IPS-18a (cell line): ENCODE data around the gene SSC5D.

Source experiments
- H3K27ac ChIP-seq: one replicate; pipeline ENCODE4 v1.5.1; 2013; ENCODE audit warnings: low read length
- H3K27me3 ChIP-seq: one replicate; pipeline ENCODE4 v1.6.1; 2013; ENCODE audit warnings: mild to moderate bottlenecking, low read length; ENCODE audit not compliant: control insufficient read depth, insufficient read depth
- H3K36me3 ChIP-seq: one replicate; pipeline ENCODE4 v1.6.1; 2013; ENCODE audit warnings: low read depth, low read length; ENCODE audit not compliant: control insufficient read depth
- H3K4me1 ChIP-seq: one replicate; pipeline ENCODE4 v1.6.1; 2013; ENCODE audit warnings: low read depth, low read length; ENCODE audit not compliant: control insufficient read depth
- H3K4me3 ChIP-seq: one replicate; pipeline ENCODE4 v1.5.1; 2013; ENCODE audit warnings: low read length
- H3K9ac ChIP-seq: one replicate; pipeline ENCODE4 v1.6.1; 2013; ENCODE audit warnings: mild to moderate bottlenecking, low read length, moderate library complexity
- H3K9me3 ChIP-seq: one replicate; pipeline ENCODE4 v1.6.1; 2013; ENCODE audit warnings: low read depth, low read length; ENCODE audit not compliant: control insufficient read depth

SSC5D gene

GRCh38 chr19:55478364-55478763 lies 9.9 kb upstream of the SSC5D start:
- no peaks in the 10 kb centered on the region for H3K27me3 ChIP-seq
- H3K36me3 ChIP-seq: no peaks in the 10 kb centered on the region
- H3K9ac ChIP-seq: no peak overlapping the region
- no peak overlapping the region for H3K4me3 ChIP-seq
- no peak overlapping the region for H3K27ac ChIP-seq
- no peaks in the 10 kb centered on the region for H3K4me1 ChIP-seq
- no peaks in the 10 kb centered on the region for H3K9me3 ChIP-seq

GRCh38 chr19:55479045-55479444 lies 9.2 kb upstream of the SSC5D start:
- H3K9ac ChIP-seq: no peak overlapping the region

GRCh38 chr19:55479451-55480230 lies 8.6 kb upstream of the SSC5D start:
- H3K4me3 ChIP-seq: no peak overlapping the region

More at GRCh38 chr19:55479045-55479444, 9.2 kb upstream of the SSC5D start:
- Histone ChIP-seq H3K4me3 (no peak overlapping the region), H3K36me3 (no peaks in the 10 kb centered on the region), H3K27me3 (no peaks in the 10 kb centered on the region), H3K9me3 (no peaks in the 10 kb centered on the region), H3K27ac (no peak overlapping the region), H3K4me1 (no peaks in the 10 kb centered on the region)

DNA sequence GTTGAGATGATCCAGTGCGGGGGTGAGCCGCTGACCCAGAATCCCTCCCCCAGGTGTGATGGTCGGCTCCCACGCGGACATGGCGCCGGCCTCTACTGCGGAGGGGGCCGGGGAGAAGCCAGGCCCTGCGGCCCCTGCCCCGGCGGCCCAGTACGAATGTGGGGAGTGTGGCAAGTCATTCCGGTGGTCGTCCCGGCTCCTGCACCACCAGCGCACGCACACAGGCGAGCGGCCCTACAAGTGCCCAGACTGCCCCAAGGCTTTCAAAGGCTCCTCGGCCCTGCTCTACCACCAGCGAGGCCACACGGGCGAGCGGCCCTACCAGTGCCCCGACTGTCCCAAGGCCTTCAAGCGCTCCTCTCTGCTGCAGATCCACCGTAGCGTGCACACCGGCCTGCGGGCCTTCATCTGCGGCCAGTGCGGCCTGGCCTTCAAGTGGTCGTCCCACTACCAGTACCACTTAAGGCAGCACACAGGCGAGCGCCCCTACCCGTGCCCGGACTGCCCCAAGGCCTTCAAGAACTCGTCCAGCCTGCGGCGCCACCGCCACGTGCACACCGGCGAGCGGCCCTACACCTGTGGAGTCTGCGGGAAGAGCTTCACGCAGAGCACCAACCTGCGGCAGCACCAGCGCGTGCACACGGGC lies 7.0 kb upstream of the SSC5D start:
- no peak overlapping the region for H3K9ac ChIP-seq
- H3K9me3 ChIP-seq: no peaks in the 10 kb centered on the region
- no peaks in the 10 kb centered on the region for H3K36me3 ChIP-seq
- no peak overlapping the region for H3K27ac ChIP-seq
- H3K27me3 ChIP-seq: no peaks in the 10 kb centered on the region
- peaks cover 8% of the 10 kb centered on the region for H3K4me1 ChIP-seq
- no peak overlapping the region for H3K4me3 ChIP-seq

More at GRCh38 chr19:55479451-55480230, 8.6 kb upstream of the SSC5D start:
- no peak overlapping the region for H3K27ac ChIP-seq
- no peak overlapping the region for H3K9ac ChIP-seq
- no peaks in the 10 kb centered on the region for H3K36me3 ChIP-seq
- H3K27me3 ChIP-seq: no peaks in the 10 kb centered on the region
- H3K9me3 ChIP-seq: no peaks in the 10 kb centered on the region
- no peaks in the 10 kb centered on the region for H3K4me1 ChIP-seq

DNA sequence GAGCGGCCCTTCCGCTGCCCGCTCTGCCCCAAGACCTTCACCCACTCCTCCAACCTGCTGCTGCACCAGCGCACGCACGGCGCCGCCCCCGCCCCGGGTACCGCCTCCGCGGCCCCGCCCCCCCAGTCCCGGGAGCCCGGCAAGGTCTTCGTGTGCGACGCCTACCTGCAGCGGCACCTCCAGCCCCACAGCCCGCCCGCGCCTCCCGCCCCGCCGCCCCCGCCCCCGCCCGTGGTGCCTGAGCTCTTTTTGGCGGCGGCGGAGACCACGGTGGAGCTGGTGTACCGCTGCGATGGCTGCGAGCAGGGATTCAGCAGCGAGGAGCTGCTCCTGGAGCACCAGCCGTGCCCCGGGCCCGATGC lies 6.5 kb upstream of the SSC5D start:
- H3K4me1 ChIP-seq: peaks cover 8% of the 10 kb centered on the region
- no peaks in the 10 kb centered on the region for H3K36me3 ChIP-seq
- no peak overlapping the region for H3K27ac ChIP-seq
- H3K4me3 ChIP-seq: no peak overlapping the region
- no peaks in the 10 kb centered on the region for H3K9me3 ChIP-seq
- H3K27me3 ChIP-seq: no peaks in the 10 kb centered on the region
- no peak overlapping the region for H3K9ac ChIP-seq

DNA sequence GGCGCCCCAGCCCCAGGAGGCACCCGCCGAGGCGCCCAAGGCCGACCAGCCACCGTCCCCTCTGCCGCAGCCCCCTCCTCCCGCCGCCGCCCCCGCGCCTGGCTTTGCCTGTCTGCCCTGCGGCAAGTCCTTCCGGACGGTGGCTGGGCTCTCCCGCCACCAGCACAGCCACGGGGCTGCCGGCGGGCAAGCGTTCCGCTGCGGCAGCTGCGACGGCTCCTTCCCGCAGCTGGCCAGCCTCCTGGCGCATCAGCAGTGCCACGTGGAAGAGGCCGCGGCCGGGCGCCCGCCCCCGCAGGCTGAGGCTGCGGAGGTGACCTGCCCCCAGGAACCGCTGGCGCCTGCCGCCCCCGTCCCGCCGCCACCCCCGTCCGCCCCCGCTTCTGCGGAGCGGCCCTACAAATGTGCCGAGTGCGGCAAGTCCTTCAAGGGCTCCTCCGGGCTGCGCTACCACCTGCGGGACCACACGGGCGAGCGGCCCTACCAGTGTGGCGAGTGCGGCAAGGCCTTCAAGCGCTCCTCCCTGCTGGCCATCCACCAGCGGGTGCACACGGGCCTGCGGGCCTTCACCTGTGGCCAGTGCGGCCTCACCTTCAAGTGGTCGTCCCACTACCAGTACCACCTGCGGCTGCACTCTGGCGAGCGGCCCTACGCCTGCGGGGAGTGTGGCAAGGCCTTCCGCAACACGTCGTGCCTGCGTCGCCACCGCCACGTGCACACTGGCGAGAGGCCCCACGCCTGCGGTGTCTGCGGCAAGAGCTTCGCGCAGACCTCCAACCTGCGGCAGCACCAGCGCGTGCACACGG lies 5.9 kb upstream of the SSC5D start:
- Histone ChIP-seq H3K36me3 (no peaks in the 10 kb centered on the region), H3K4me1 (peaks cover 14% of the 10 kb centered on the region), H3K27me3 (no peaks in the 10 kb centered on the region), H3K9me3 (no peaks in the 10 kb centered on the region), H3K9ac (no peak overlapping the region), H3K27ac (no peak overlapping the region), H3K4me3 (no peak overlapping the region)

GRCh38 chr19:55482967-55483705 lies 5.1 kb upstream of the SSC5D start:
- H3K27ac ChIP-seq: no peak overlapping the region
- H3K4me1 ChIP-seq: peaks cover 21% of the 10 kb centered on the region
- H3K9ac ChIP-seq: no peak overlapping the region
- H3K27me3 ChIP-seq: no peaks in the 10 kb centered on the region
- no peaks in the 10 kb centered on the region for H3K36me3 ChIP-seq
- no peaks in the 10 kb centered on the region for H3K9me3 ChIP-seq
- H3K4me3 ChIP-seq: no peak overlapping the region

DNA sequence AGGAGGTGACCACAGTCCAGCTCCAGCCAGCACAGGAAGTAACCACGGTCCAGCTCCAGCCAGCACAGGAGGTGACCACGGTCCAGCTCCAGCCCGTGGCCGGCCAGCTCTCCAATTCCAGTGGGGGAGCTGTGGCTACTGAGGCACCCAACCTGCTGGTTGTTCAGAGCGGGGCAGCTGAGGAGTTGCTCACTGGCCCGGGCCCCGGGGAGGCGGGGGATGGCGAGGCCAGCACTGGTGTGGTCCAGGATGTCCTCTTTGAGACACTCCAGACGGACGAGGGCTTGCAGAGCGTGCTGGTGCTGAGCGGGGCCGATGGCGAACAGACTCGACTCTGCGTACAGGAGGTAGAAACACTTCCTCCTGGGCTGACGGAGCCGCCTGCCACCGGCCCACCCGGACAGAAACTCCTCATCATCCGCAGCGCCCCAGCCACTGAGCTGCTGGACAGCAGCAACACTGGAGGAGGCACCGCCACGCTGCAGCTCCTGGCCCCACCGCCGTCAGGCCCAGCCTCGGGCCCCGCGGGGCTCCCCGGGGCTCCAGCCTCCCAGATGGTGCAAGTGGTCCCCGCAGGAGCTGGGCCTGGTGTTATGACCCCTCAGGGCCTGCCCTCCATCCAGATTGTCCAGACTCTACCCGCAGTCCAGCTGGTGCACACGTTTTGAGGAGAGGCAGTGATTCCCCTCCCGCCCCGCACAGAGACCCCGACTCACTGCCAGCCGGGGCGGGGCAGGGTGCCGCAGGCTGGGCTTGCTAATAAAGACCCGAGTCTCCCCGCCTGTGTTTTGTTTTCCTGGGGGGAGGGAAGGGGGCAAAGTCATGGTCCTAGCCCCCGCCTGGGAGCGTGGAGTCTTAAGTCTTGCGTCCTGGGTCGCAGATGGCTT lies 4.3 kb upstream of the SSC5D start:
- H3K27ac ChIP-seq: no peak overlapping the region

GRCh38 chr19:55484593-55485438 lies 3.4 kb upstream of the SSC5D start, which contains the start of gene NAT14:
TSS of gene NAT14 (plus strand) at chr19:55485188. CDS start at chr19:55485709, 521 bp downstream.
- H3K27me3 ChIP-seq: no peaks in the 10 kb centered on the region
- peak within 1 kb of the TSS; percentile 77 for H3K4me3 ChIP-seq
- H3K9ac ChIP-seq: peak within 1 kb of the TSS; percentile 77
- H3K27ac ChIP-seq: peak within 1 kb of the TSS; percentile 30
- H3K9me3 ChIP-seq: no peaks in the 10 kb centered on the region
- H3K36me3 ChIP-seq: no peaks in the 10 kb centered on the region
- peaks cover 33% of the 10 kb centered on the region for H3K4me1 ChIP-seq

More for the DNA sequence above, 4.3 kb upstream of the SSC5D start:
- no peaks in the 10 kb centered on the region for H3K9me3 ChIP-seq
- H3K36me3 ChIP-seq: no peaks in the 10 kb centered on the region
- peak overlapping the region; percentile 77 for H3K4me3 ChIP-seq
- H3K4me1 ChIP-seq: peaks cover 26% of the 10 kb centered on the region
- no peaks in the 10 kb centered on the region for H3K27me3 ChIP-seq
- H3K9ac ChIP-seq: no peak overlapping the region
